SU-DHL-6 (cell line): ENCODE results near the gene SAMD14.

Source experiments
- H2AFZ ChIP-seq: fragments of 200-600 bp; sonication (generic); 2 replicates; pipeline ENCODE4 v1.6.1; 2014; ENCODE audit warnings: low read depth, mild to moderate bottlenecking, moderate library complexity, mixed read lengths, antibody characterized with exemption, low read length; ENCODE audit not compliant: severe bottlenecking
- H3F3A ChIP-seq: fragments of 200-600 bp; shearing (Covaris generic); 2 replicates; pipeline ENCODE4 v1.6.0; 2016; ENCODE audit warnings: antibody characterized with exemption, mild to moderate bottlenecking; ENCODE audit not compliant: insufficient read depth
- H3K27ac ChIP-seq: fragments of 200-600 bp; sonication (generic); 2 replicates; pipeline ENCODE4 v1.5.1; 2016; ENCODE audit warnings: low read depth, mild to moderate bottlenecking, low read length, moderate library complexity, mixed read lengths
- H3K27me3 ChIP-seq: fragments of 200-600 bp; sonication (generic), shearing (Covaris generic); 2 replicates; pipeline ENCODE4 v1.6.0; 2014; ENCODE audit warnings: mild to moderate bottlenecking, low read length
- H3K36me3 ChIP-seq: fragments of 200-600 bp; sonication (generic); 2 replicates; pipeline ENCODE4 v1.6.1; 2014; ENCODE audit warnings: mild to moderate bottlenecking, low read length, mixed read lengths
- H3K4me2 ChIP-seq: fragments of 300-600, 200-600 bp; shearing (Covaris generic), sonication (generic); 2 replicates; pipeline ENCODE4 v1.6.0; 2014; ENCODE audit warnings: low read length, low read depth, mild to moderate bottlenecking; ENCODE audit not compliant: poor library complexity, severe bottlenecking
- H3K4me3 ChIP-seq: fragments of 200-600 bp; sonication (generic); 2 replicates; pipeline ENCODE4 v1.5.1; 2014; ENCODE audit warnings: antibody characterized with exemption, low read length, mild to moderate bottlenecking, mixed read lengths; ENCODE audit not compliant: insufficient read depth, poor library complexity, severe bottlenecking
- H3K79me2 ChIP-seq: fragments of 200-600 bp; sonication (generic); 2 replicates; pipeline ENCODE4 v1.6.1; 2014; ENCODE audit warnings: mild to moderate bottlenecking, low read length, moderate library complexity; ENCODE audit not compliant: insufficient read depth
- H3K9ac ChIP-seq: fragments of 200-600 bp; sonication (generic); 2 replicates; pipeline ENCODE4 v1.7.0; 2014; ENCODE audit warnings: mild to moderate bottlenecking, low read length
- H3K9me2 ChIP-seq: fragments of 200-600 bp; sonication (generic); replicated peaks from 2 replicates; pipeline ENCODE4 v1.6.1; 2014; ENCODE audit warnings: low read length; ENCODE audit not compliant: insufficient read depth
- H3K9me3 ChIP-seq: fragments of 200-600 bp; sonication (generic); 2 replicates; pipeline ENCODE4 v1.6.1; 2014; ENCODE audit warnings: low read length, mixed read lengths; ENCODE audit not compliant: insufficient read depth
- H4K20me1 ChIP-seq: fragments of 200-600 bp; sonication (generic); 2 replicates; pipeline ENCODE4 v1.6.1; 2014; ENCODE audit warnings: low read depth, mild to moderate bottlenecking, antibody characterized with exemption, low read length, moderate library complexity, mixed read lengths
- CTCF ChIP-seq: fragments of 200-600 bp; sonication (generic); IDR thresholded peaks from one replicate; pipeline ENCODE4 v1.5.1; 2017; ENCODE audit warnings: antibody characterized with exemption, mild to moderate bottlenecking, low read length, moderate library complexity; ENCODE audit not compliant: insufficient read depth, poor library complexity, severe bottlenecking
- EZH2phosphoT487 ChIP-seq: fragments of 200-600 bp; sonication (generic), shearing (Covaris generic); conservative IDR thresholded peaks from 2 replicates; pipeline ENCODE4 v1.6.1; 2018; ENCODE audit warnings: mild to moderate bottlenecking, antibody characterized with exemption, low read length, moderate library complexity, mixed read lengths

The SAMD14 gene

GRCh38 chr17:50093246-50093645, 36.7 kb downstream of the SAMD14 start:
- Histone ChIP-seq H3K9ac (no peak overlapping the region), H3K4me2 (no peak overlapping the region), H2AFZ (no peak overlapping the region), H3K27ac (no peak overlapping the region), H3K27me3 (no peaks in the 10 kb centered on the region), H3K9me3 (no peaks in the 10 kb centered on the region), H3K4me3 (no peak overlapping the region), H3F3A (no peaks in the 10 kb centered on the region), H4K20me1 (no peaks in the 10 kb centered on the region), H3K79me2 (no peaks in the 10 kb centered on the region), H3K9me2 (no peaks in the 10 kb centered on the region), H3K36me3 (no peaks in the 10 kb centered on the region)
- TF ChIP-seq CTCF (no peak), EZH2phosphoT487 (no peak)

- Histone ChIP-seq H3K9me2 (no peaks in the 10 kb centered on the region), H3K9ac (no peak overlapping the region), H3K27me3 (no peaks in the 10 kb centered on the region), H3F3A (no peaks in the 10 kb centered on the region), H3K9me3 (no peaks in the 10 kb centered on the region), H4K20me1 (no peaks in the 10 kb centered on the region), H2AFZ (no peak overlapping the region), H3K79me2 (no peaks in the 10 kb centered on the region), H3K36me3 (no peaks in the 10 kb centered on the region), H3K27ac (no peak overlapping the region), H3K4me3 (no peak overlapping the region), H3K4me2 (no peak overlapping the region)
- TF ChIP-seq EZH2phosphoT487, result no peak
- TF ChIP-seq CTCF, result no peak
These were observed 38.1 kb downstream of the SAMD14 start for GRCh38 chr17:50091918-50092285.

- Histone ChIP-seq H3K79me2 (no peaks in the 10 kb centered on the region), H3K9ac (no peak overlapping the region), H3K27me3 (no peaks in the 10 kb centered on the region), H4K20me1 (no peaks in the 10 kb centered on the region), H3K9me3 (no peaks in the 10 kb centered on the region), H3K4me3 (no peak overlapping the region), H2AFZ (no peak overlapping the region), H3K4me2 (no peak overlapping the region), H3K36me3 (no peaks in the 10 kb centered on the region), H3F3A (no peaks in the 10 kb centered on the region), H3K27ac (no peak overlapping the region), H3K9me2 (no peaks in the 10 kb centered on the region)
- TF ChIP-seq EZH2phosphoT487, result no peak
- no peak for TF ChIP-seq CTCF
These were observed 38.7 kb downstream of the SAMD14 start for GRCh38 chr17:50090971-50091917.
